Measurements from ENCODE around the gene ECT2L. TPM values are rescaled to one million over a fixed set of nuclear protein-coding genes. Genes with fewer than 3 reads are reported as not detected.

ECT2L gene
- total RNA-seq, 1 experiment from 2014 or later = not detected

GRCh38 chr6:138782243-138782642 lies 13.6 kb upstream of the ECT2L start:
- Histone ChIP-seq H3K18ac (ENCODE audit: insufficient read length, low read depth, low read length) (no peak overlapping the region), H3K56ac (ENCODE audit: insufficient read length, low read depth, low read length) (no peak overlapping the region), H3K27me3 (ENCODE audit: insufficient read depth, low read length) (no peaks in the 10 kb centered on the region), H2BK12ac (ENCODE audit: insufficient read length, low read depth, low read length) (no peak overlapping the region), H3K23me2 (ENCODE audit: insufficient read length, low read depth, low read length, poor library complexity, severe bottlenecking) (no peaks in the 10 kb centered on the region), H2AFZ (ENCODE audit: low read length) (no peak overlapping the region), H3T11ph (ENCODE audit: low read length) (no peak overlapping the region), H4K91ac (ENCODE audit: insufficient read length, low read depth, low read length) (no peak overlapping the region), H3K9ac (ENCODE audit: extremely low read depth, insufficient read length, low read length) (no peak overlapping the region), H3K79me1 (ENCODE audit: insufficient read depth, low read depth, low read length, poor library complexity, severe bottlenecking) (no peaks in the 10 kb centered on the region), H3K23ac (ENCODE audit: insufficient read length, low read depth, low read length) (no peak overlapping the region), H3K27ac (ENCODE audit: insufficient read length, low read depth, low read length) (no peak overlapping the region), H3K4me1 (ENCODE audit: insufficient read depth, low read length) (no peaks in the 10 kb centered on the region), H3K9me3 (ENCODE audit: control insufficient read depth, low read depth, low read length) (no peaks in the 10 kb centered on the region), H2BK20ac (ENCODE audit: low read depth, low read length, poor library complexity, severe bottlenecking) (no peak overlapping the region), H3K4ac (ENCODE audit: low read depth, low read length) (no peak overlapping the region), H4K8ac (replicated peaks; ENCODE audit: insufficient read length, low read depth, low read length) (no peak overlapping the region), H3K14ac (ENCODE audit: insufficient read depth, low read length) (no peak overlapping the region), H2BK120ac (ENCODE audit: low read depth, low read length, poor library complexity, severe bottlenecking) (no peak overlapping the region), H3K79me2 (ENCODE audit: insufficient read depth, low read length) (no peaks in the 10 kb centered on the region), H2BK15ac (ENCODE audit: low read depth, low read length) (no peak overlapping the region), H3K4me2 (ENCODE audit: insufficient read depth, insufficient read length, low read length) (no peak overlapping the region), H2AK5ac (ENCODE audit: insufficient read length, low read length) (no peak overlapping the region), H4K20me1 (ENCODE audit: control insufficient read depth, insufficient read depth, insufficient read length) (no peaks in the 10 kb centered on the region), H4K5ac (ENCODE audit: insufficient read length, low read depth, low read length) (no peak overlapping the region), H2BK5ac (ENCODE audit: insufficient read length, low read length) (no peak overlapping the region)
- peak overlapping the region in 2 of 3 experiments; percentile 9 to 19; a peak in 1 of 7 replicates for H3K27ac Mint-ChIP-seq
- TF ChIP-seq CTCF (conservative IDR thresholded peaks at IDR 0.05) = no peak
- H3K4me1 Mint-ChIP-seq = no peaks in the 10 kb centered on the region
- no peak for DNase-seq
- H3K4me3 Mint-ChIP-seq = no peak overlapping the region
- no peaks in the 10 kb centered on the region for H3K9me3 Mint-ChIP-seq
- no peaks in the 10 kb centered on the region for H3K36me3 Mint-ChIP-seq (ENCODE audit: insufficient read depth in 1 of 3, low read depth in 3 of 3)
- H3K27me3 Mint-ChIP-seq (ENCODE audit: low read depth) = no peaks in the 10 kb centered on the region
- 100% methylated on average over 1 of the region's 4 CpGs for WGBS (ENCODE audit: extremely low coverage, insufficient read length, low lambda C conversion rate)
